SK-N-SH (cell line): ENCODE data around the gene IQSEC1. TPM values are rescaled to one million over a fixed set of nuclear protein-coding genes. Genes with fewer than 3 reads are reported as not detected.

ENCODE experiments used
- CTCF ChIA-PET: fragments of 300-600, 350-600 bp; formaldehyde crosslinking; extraction: SDS; loops from one replicate; lab custom pipeline; 2021; lab: Yijun Ruan, JAX
- POLR2A ChIA-PET: fragments of 350-600 bp; sonication (Branson Sonifier 250); formaldehyde crosslinking; extraction: SDS; loops from one replicate; lab custom pipeline; 2020; ENCODE audit warnings: antibody characterized with exemption, inconsistent platforms; lab: Yijun Ruan, JAX
- DNase-seq: peaks from one replicate; pipeline ENCODE4 v3.0.0; 2012
- H2AFZ ChIP-seq: fragments of 200-600 bp; sonication (generic); 2 replicates; pipeline ENCODE4 v1.8.1; 2016; ENCODE audit warnings: antibody characterized with exemption, mild to moderate bottlenecking, low read depth
- H3F3A ChIP-seq: fragments of 200-600 bp; sonication (generic); replicated peaks from 2 replicates; pipeline ENCODE3; 2016; ENCODE audit warnings: antibody characterized with exemption, mild to moderate bottlenecking; ENCODE audit not compliant: insufficient read depth
- H3K27ac ChIP-seq, 2 experiments: fragments of 200-500 bp in 1 of 2; fragments of 200-600 bp in 1 of 2; sonication (Bioruptor generic) in 1 of 2; sonication (generic), shearing (Covaris generic) in 1 of 2; 2 replicates each; pipeline versions ENCODE4 v1.5.1 to v1.6.1; 2014 to 2016; ENCODE audit warnings: low read depth in 2 of 2, inconsistent platforms in 1 of 2, low read length in 1 of 2, mild to moderate bottlenecking in 1 of 2, mixed read lengths in 1 of 2
- H3K27me3 ChIP-seq: fragments of 200-600 bp; sonication (generic), shearing (Covaris generic); 2 replicates; pipeline ENCODE4 v1.6.1; 2016; ENCODE audit warnings: mixed run types; ENCODE audit not compliant: insufficient read depth
- H3K36me3 ChIP-seq, 2 experiments: fragments of 200-500 bp in 1 of 2; fragments of 200-600 bp in 1 of 2; sonication (Bioruptor generic) in 1 of 2; sonication (generic) in 1 of 2; replicated peaks in 1 of 2; 2 replicates each; pipeline versions ENCODE3 to v1.5.1; 2014 to 2016; ENCODE audit warnings: low read length in 1 of 2, mild to moderate bottlenecking in 1 of 2; ENCODE audit not compliant: insufficient read depth in 2 of 2, control insufficient read depth in 1 of 2
- H3K4me1 ChIP-seq, 2 experiments: fragments of 200-500 bp in 1 of 2; fragments of 200-600 bp in 1 of 2; sonication (Bioruptor generic) in 1 of 2; sonication (generic), shearing (Covaris generic) in 1 of 2; 2 replicates each; pipeline versions ENCODE4 v1.5.1 to v1.6.1; 2014 to 2016; ENCODE audit warnings: low read depth in 1 of 2, low read length in 1 of 2, mixed run types in 1 of 2; ENCODE audit not compliant: insufficient read depth in 2 of 2, control insufficient read depth in 1 of 2
- H3K4me2 ChIP-seq: fragments of 200-600 bp; sonication (generic), shearing (Covaris generic); 2 replicates; pipeline ENCODE4 v1.6.1; 2017; ENCODE audit warnings: mixed run types
- H3K4me3 ChIP-seq, 2 experiments: fragments of 200-500 bp in 1 of 2; fragments of 200-600 bp in 1 of 2; sonication (Bioruptor generic) in 1 of 2; sonication (generic), shearing (Covaris generic) in 1 of 2; 2 replicates each; pipeline versions ENCODE4 v1.5.1 to v1.8.1; 2014 to 2016; ENCODE audit warnings: low read depth in 2 of 2, inconsistent platforms in 1 of 2, low read length in 1 of 2, mild to moderate bottlenecking in 1 of 2, mixed read lengths in 1 of 2, moderate library complexity in 1 of 2
- H3K79me2 ChIP-seq: fragments of 200-600 bp; sonication (generic); 2 replicates; pipeline ENCODE4 v1.8.1; 2017; ENCODE audit warnings: mild to moderate bottlenecking; ENCODE audit not compliant: insufficient read depth
- H3K9ac ChIP-seq: fragments of 200-600 bp; sonication (generic); 2 replicates; pipeline ENCODE4 v1.6.1; 2017; ENCODE audit warnings: mixed run types
- H3K9me2 ChIP-seq: fragments of 200-600 bp; sonication (generic); 2 replicates; pipeline ENCODE4 v1.6.1; 2017; ENCODE audit warnings: mixed run types
- H3K9me3 ChIP-seq: fragments of 200-600 bp; sonication (generic); 2 replicates; pipeline ENCODE4 v1.6.1; 2017; ENCODE audit warnings: mixed run types, mild to moderate bottlenecking, moderate library complexity
- H4K20me1 ChIP-seq: fragments of 200-600 bp; sonication (generic); 2 replicates; pipeline ENCODE4 v1.6.1; 2017; ENCODE audit warnings: mild to moderate bottlenecking, mixed run types; ENCODE audit not compliant: insufficient read depth
- ELF1 ChIP-seq: IDR thresholded peaks from 2 replicates; pipeline ENCODE4 v1.4.0; 2012
- FOXJ3 ChIP-seq: sonication (generic); formaldehyde crosslinking; IDR thresholded peaks from 2 replicates; pipeline ENCODE4 v1.5.1; 2020; ENCODE audit warnings: mild to moderate bottlenecking, missing genetic modification reagents
- GABPA ChIP-seq: IDR thresholded peaks from 2 replicates; pipeline ENCODE4 v1.4.0; 2012; ENCODE audit warnings: low read depth, mild to moderate bottlenecking
- GATA2 ChIP-seq: sonication (generic); formaldehyde crosslinking; IDR thresholded peaks from 2 replicates; pipeline ENCODE4 v1.5.0; 2020; ENCODE audit warnings: mild to moderate bottlenecking, missing genetic modification reagents
- JUND ChIP-seq: IDR thresholded peaks from 2 replicates; pipeline ENCODE4 v1.4.0; 2012
- NRF1 ChIP-seq: IDR thresholded peaks from 2 replicates; pipeline ENCODE4 v1.6.1; 2012; ENCODE audit warnings: low read depth, mild to moderate bottlenecking, low read length
- RAD21 ChIP-seq: IDR thresholded peaks from 2 replicates; pipeline ENCODE4 v1.6.1; 2012; ENCODE audit warnings: mild to moderate bottlenecking, low read length
- RCOR1 ChIP-seq: fragments of 150-350 bp; IDR thresholded peaks from 2 replicates; pipeline ENCODE4 v1.6.1; 2017; ENCODE audit warnings: antibody characterized with exemption, low read length
- RFX5 ChIP-seq: IDR thresholded peaks from 2 replicates; pipeline ENCODE4 v1.6.1; 2012; ENCODE audit warnings: mild to moderate bottlenecking, improper control_type of control experiment, low read length
- RXRA ChIP-seq: IDR thresholded peaks from 2 replicates; pipeline ENCODE4 v1.4.0; 2012; ENCODE audit warnings: low read depth, mild to moderate bottlenecking, borderline replicate concordance
- SMC3 ChIP-seq: IDR thresholded peaks from 2 replicates; pipeline ENCODE4 v1.6.1; 2012; ENCODE audit warnings: low read depth, low read length, improper control_type of control experiment
- USF1 ChIP-seq: IDR thresholded peaks from 2 replicates; pipeline ENCODE4 v1.4.0; 2012; ENCODE audit warnings: low read depth, borderline replicate concordance
- USF2 ChIP-seq: fragments of 150-350 bp; IDR thresholded peaks from 2 replicates; pipeline ENCODE4 v1.6.1; 2017; ENCODE audit warnings: antibody characterized with exemption, low read length, low read depth, borderline replicate concordance
- WGBS: methylation state at CpG from one replicate; pipeline ENCODE4 v1.1.6; 2017; ENCODE audit warnings: low lambda C conversion rate; 5-methylcytosine and 5-hydroxymethylcytosine counted together
- polyA plus RNA-seq, 3 experiments: library from polyadenylated mRNA; depleted of rRNA; stranded (reverse); fragments of >200 nt; gene quantifications; 2 replicates each; pipeline ENCODE4 v1.2.3, GENCODE V29; 2012
- TF ChIP-seq, protein P1 (sequence below): IDR thresholded peaks from 2 replicates; pipeline ENCODE4 v1.6.1; 2012; ENCODE audit warnings: mild to moderate bottlenecking, low read depth, low read length, moderate library complexity
- TF ChIP-seq, protein P2 (sequence below): fragments of 150-350 bp; IDR thresholded peaks from 2 replicates; pipeline ENCODE4 v1.6.1; 2016; ENCODE audit warnings: mild to moderate bottlenecking, low read depth, low read length

IQSEC1 gene
- polyA plus RNA-seq, 1 of the 3 experiments (the other 2 are of a cell fraction) = 6.2 TPM

DNA sequence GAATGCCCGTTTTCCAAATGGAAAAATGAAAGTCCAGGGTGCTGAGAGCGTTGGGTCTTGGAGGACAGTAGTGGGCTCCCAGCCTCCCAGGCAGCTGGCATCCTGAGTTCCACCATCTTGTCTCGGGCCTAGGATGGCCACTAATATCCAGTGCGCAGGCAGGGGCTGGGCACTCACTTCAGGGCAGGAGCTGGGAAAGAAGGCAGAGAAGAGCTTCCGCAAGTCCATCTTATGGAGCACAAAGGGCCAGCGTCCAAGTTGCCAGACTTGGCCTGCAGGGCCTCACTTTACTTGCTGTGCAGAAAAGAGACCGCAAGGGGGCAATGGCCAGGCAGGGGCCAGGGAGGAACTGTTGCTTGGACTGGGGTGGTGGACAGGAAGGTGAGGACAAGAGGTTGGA lies 46.1 kb downstream of the IQSEC1 start (continued):
- TF ChIP-seq ELF1 (no peak), RXRA (no peak)
- TF ChIP-seq, protein P1, sequence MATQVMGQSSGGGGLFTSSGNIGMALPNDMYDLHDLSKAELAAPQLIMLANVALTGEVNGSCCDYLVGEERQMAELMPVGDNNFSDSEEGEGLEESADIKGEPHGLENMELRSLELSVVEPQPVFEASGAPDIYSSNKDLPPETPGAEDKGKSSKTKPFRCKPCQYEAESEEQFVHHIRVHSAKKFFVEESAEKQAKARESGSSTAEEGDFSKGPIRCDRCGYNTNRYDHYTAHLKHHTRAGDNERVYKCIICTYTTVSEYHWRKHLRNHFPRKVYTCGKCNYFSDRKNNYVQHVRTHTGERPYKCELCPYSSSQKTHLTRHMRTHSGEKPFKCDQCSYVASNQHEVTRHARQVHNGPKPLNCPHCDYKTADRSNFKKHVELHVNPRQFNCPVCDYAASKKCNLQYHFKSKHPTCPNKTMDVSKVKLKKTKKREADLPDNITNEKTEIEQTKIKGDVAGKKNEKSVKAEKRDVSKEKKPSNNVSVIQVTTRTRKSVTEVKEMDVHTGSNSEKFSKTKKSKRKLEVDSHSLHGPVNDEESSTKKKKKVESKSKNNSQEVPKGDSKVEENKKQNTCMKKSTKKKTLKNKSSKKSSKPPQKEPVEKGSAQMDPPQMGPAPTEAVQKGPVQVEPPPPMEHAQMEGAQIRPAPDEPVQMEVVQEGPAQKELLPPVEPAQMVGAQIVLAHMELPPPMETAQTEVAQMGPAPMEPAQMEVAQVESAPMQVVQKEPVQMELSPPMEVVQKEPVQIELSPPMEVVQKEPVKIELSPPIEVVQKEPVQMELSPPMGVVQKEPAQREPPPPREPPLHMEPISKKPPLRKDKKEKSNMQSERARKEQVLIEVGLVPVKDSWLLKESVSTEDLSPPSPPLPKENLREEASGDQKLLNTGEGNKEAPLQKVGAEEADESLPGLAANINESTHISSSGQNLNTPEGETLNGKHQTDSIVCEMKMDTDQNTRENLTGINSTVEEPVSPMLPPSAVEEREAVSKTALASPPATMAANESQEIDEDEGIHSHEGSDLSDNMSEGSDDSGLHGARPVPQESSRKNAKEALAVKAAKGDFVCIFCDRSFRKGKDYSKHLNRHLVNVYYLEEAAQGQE = no peak

- H3K9ac ChIP-seq = no peak overlapping the region
- no peak overlapping the region; a peak in 1 of 4 replicates for H3K27ac ChIP-seq
- peaks cover 20 to 54% of the 10 kb centered on the region in 2 experiments for H3K4me1 ChIP-seq
- no peaks in the 10 kb centered on the region for H3K9me2 ChIP-seq
- no peak overlapping the region for H3K4me3 ChIP-seq
- DNase-seq = no peak
- no peaks in the 10 kb centered on the region for H4K20me1 ChIP-seq
- no peaks in the 10 kb centered on the region for H3K9me3 ChIP-seq
- POLR2A ChIA-PET = no interaction called here
- H3K4me2 ChIP-seq = no peak overlapping the region
- CTCF ChIA-PET = interaction anchor here (0.6 to 1.8 kb wide), 4 partner anchors 12 to 66 kb away, joined by 3 to 5 read pairs (median 3); no protein-coding TSS in a partner anchor
- no peaks in the 10 kb centered on the region for H3K79me2 ChIP-seq
- no peaks in the 10 kb centered on the region for H3K27me3 ChIP-seq
- H3K36me3 ChIP-seq = no peaks in the 10 kb centered on the region
- 86% methylated on average over 3 of the region's 3 CpGs for WGBS
- peaks cover 3% of the 10 kb centered on the region for H3F3A ChIP-seq
- TF ChIP-seq RFX5 (no peak), FOXJ3 (CRISPR knock-in tag) (no peak), NRF1 (no peak), JUND (no peak), SMC3 (no peak), GABPA (no peak)
- TF ChIP-seq, protein P2, sequence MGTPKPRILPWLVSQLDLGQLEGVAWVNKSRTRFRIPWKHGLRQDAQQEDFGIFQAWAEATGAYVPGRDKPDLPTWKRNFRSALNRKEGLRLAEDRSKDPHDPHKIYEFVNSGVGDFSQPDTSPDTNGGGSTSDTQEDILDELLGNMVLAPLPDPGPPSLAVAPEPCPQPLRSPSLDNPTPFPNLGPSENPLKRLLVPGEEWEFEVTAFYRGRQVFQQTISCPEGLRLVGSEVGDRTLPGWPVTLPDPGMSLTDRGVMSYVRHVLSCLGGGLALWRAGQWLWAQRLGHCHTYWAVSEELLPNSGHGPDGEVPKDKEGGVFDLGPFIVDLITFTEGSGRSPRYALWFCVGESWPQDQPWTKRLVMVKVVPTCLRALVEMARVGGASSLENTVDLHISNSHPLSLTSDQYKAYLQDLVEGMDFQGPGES = no peak
- TF ChIP-seq, all 33 proteins: peak for 0
- no peak overlapping the region for H2AFZ ChIP-seq
Observed at GRCh38 chr3:13026534-13026933, 46.7 kb downstream of the IQSEC1 start.

DNA sequence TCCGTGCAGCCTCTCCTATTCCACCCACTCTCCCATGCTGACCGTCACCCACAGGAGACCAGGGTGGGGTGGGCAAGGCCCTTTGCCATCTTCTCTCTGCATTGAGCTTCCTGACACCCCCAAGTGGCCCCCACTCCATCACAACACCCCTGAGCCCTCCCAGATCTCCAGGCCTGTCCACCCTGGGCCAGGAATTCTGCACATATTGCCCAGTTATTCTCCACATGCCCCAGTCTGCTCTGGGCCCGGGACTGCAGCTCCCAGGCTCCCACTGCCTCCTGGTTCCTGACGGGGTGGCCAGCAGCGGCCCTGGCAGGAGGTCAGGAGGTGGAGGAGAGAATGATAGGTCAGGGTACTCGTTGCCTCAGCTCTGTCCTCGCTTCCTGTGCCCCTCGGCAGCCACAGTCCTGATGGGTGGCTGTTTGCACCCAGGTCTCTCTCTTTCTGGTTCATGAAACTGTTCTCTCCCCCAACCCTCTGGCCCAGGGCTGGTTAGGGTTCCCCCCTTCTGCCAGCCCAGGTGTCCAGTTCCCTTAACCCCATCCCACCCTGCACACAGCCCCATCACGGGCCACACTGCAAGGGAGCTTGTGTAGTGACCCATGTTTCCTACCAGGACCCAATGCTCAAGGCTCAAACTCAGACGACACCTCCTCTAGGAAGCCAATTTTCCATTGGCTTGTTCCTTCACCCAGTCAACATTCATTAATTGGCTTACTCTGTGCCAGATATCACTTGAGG lies 47.3 kb downstream of the IQSEC1 start:
- DNase-seq = no peak
- H3K27ac ChIP-seq = no peak overlapping the region; a peak in 1 of 4 replicates
- TF ChIP-seq GATA2 (CRISPR knock-in tag) (no peak), USF2 (no peak), USF1 (no peak), RCOR1 (no peak), RAD21 (no peak)
- TF ChIP-seq, protein P1 = no peak

More for the DNA sequence above, 47.3 kb downstream of the IQSEC1 start:
- Histone ChIP-seq H4K20me1 (no peaks in the 10 kb centered on the region), H3K27me3 (no peaks in the 10 kb centered on the region), H3K79me2 (no peaks in the 10 kb centered on the region), H3K4me2 (no peak overlapping the region), H3K9ac (no peak overlapping the region), H3K4me1 (peaks cover 25 to 60% of the 10 kb centered on the region in 2 experiments), H2AFZ (no peak overlapping the region), H3K9me2 (no peaks in the 10 kb centered on the region), H3K36me3 (no peaks in the 10 kb centered on the region), H3K9me3 (no peaks in the 10 kb centered on the region), H3F3A (peaks cover 3% of the 10 kb centered on the region), H3K4me3 (no peak overlapping the region)
- ChIA-PET POLR2A (no interaction called here), CTCF (interaction anchor here (0.6 to 1.8 kb wide), 3 partner anchors 11 to 66 kb away, joined by 3 to 5 read pairs (median 3); no protein-coding TSS in a partner anchor)
- 85% methylated on average over 10 of the region's 10 CpGs for WGBS
